ENCODE measurements around the gene GPBAR1. TPM values are rescaled to one million over a fixed set of nuclear protein-coding genes. Genes with fewer than 3 reads are reported as not detected.
A peak's percentile ranks its signal among the peaks of the same experiment; 100 is the strongest.

The GPBAR1 gene
- total RNA-seq, 1 donor from 2014 or later, result 1.0 TPM

GRCh38 chr2:218236829-218237228 is 24.0 kb upstream of the GPBAR1 start:
- Histone ChIP-seq H3K27ac (ENCODE audit: low read depth, low read length) (no peak overlapping the region), H3K27me3 (ENCODE audit: control insufficient read depth in 3 of 3, insufficient read depth in 3 of 3, low read length in 3 of 3) (no peaks in the 10 kb centered on the region), H3K4me1 (ENCODE audit: control insufficient read depth in 3 of 3, insufficient read depth in 3 of 3, low read length in 3 of 3) (no peaks in the 10 kb centered on the region), H3K9me3 (ENCODE audit: control insufficient read depth in 3 of 3, low read length in 3 of 3) (no peaks in the 10 kb centered on the region), H3K4me3 (ENCODE audit: low read length in 3 of 3) (no peak overlapping the region), H3K9ac (ENCODE audit: low read depth in 1 of 3, low read length in 3 of 3) (no peak overlapping the region), H3K36me3 (ENCODE audit: control insufficient read depth in 3 of 3, insufficient read depth in 3 of 3, low read length in 3 of 3) (peaks cover 49 to 64% (median 58%) of the 10 kb centered on the region in 3 donors)

- Histone ChIP-seq H3K27ac (ENCODE audit: low read depth, low read length) (no peak overlapping the region), H3K36me3 (ENCODE audit: control insufficient read depth in 3 of 3, insufficient read depth in 3 of 3, low read length in 3 of 3) (peaks cover 51 to 68% (median 62%) of the 10 kb centered on the region in 3 donors), H3K9ac (ENCODE audit: low read depth in 1 of 3, low read length in 3 of 3) (no peak overlapping the region), H3K4me1 (ENCODE audit: control insufficient read depth in 3 of 3, insufficient read depth in 3 of 3, low read length in 3 of 3) (no peaks in the 10 kb centered on the region), H3K27me3 (ENCODE audit: control insufficient read depth in 3 of 3, insufficient read depth in 3 of 3, low read length in 3 of 3) (no peaks in the 10 kb centered on the region), H3K4me3 (ENCODE audit: low read length in 3 of 3) (no peak overlapping the region), H3K9me3 (ENCODE audit: control insufficient read depth in 3 of 3, low read length in 3 of 3) (no peaks in the 10 kb centered on the region)
Observed at GRCh38 chr2:218238887-218239286, 21.9 kb upstream of the GPBAR1 start.

- Histone ChIP-seq H3K27ac (ENCODE audit: low read depth, low read length) (no peak overlapping the region), H3K9me3 (ENCODE audit: control insufficient read depth in 3 of 3, low read length in 3 of 3) (no peaks in the 10 kb centered on the region), H3K27me3 (ENCODE audit: control insufficient read depth in 3 of 3, insufficient read depth in 3 of 3, low read length in 3 of 3) (no peaks in the 10 kb centered on the region), H3K4me3 (ENCODE audit: low read length in 3 of 3) (no peak overlapping the region), H3K4me1 (ENCODE audit: control insufficient read depth in 3 of 3, insufficient read depth in 3 of 3, low read length in 3 of 3) (peaks cover 2 to 15% (median 3%) of the 10 kb centered on the region in 3 donors), H3K36me3 (ENCODE audit: control insufficient read depth in 3 of 3, insufficient read depth in 3 of 3, low read length in 3 of 3) (peaks cover 58 to 78% (median 69%) of the 10 kb centered on the region in 3 donors), H3K9ac (ENCODE audit: low read depth in 1 of 3, low read length in 3 of 3) (no peak overlapping the region)
Observed at GRCh38 chr2:218244204-218244603, 16.6 kb upstream of the GPBAR1 start.

GRCh38 chr2:218244665-218245064 is 16.1 kb upstream of the GPBAR1 start:
- Histone ChIP-seq H3K4me3 (ENCODE audit: low read length in 3 of 3) (no peak overlapping the region), H3K9ac (ENCODE audit: low read depth in 1 of 3, low read length in 3 of 3) (no peak overlapping the region), H3K9me3 (ENCODE audit: control insufficient read depth in 3 of 3, low read length in 3 of 3) (no peaks in the 10 kb centered on the region), H3K27me3 (ENCODE audit: control insufficient read depth in 3 of 3, insufficient read depth in 3 of 3, low read length in 3 of 3) (no peaks in the 10 kb centered on the region), H3K4me1 (ENCODE audit: control insufficient read depth in 3 of 3, insufficient read depth in 3 of 3, low read length in 3 of 3) (peaks cover 2 to 15% (median 3%) of the 10 kb centered on the region in 3 donors), H3K27ac (ENCODE audit: low read depth, low read length) (no peak overlapping the region), H3K36me3 (ENCODE audit: control insufficient read depth in 3 of 3, insufficient read depth in 3 of 3, low read length in 3 of 3) (peaks cover 61 to 79% (median 70%) of the 10 kb centered on the region in 3 donors)

GRCh38 chr2:218245214-218245613 is 15.6 kb upstream of the GPBAR1 start:
- Histone ChIP-seq H3K27me3 (ENCODE audit: control insufficient read depth in 3 of 3, insufficient read depth in 3 of 3, low read length in 3 of 3) (no peaks in the 10 kb centered on the region), H3K4me1 (ENCODE audit: control insufficient read depth in 3 of 3, insufficient read depth in 3 of 3, low read length in 3 of 3) (peaks cover 2 to 15% (median 3%) of the 10 kb centered on the region in 3 donors), H3K27ac (ENCODE audit: low read depth, low read length) (no peak overlapping the region), H3K4me3 (ENCODE audit: low read length in 3 of 3) (no peak overlapping the region), H3K36me3 (ENCODE audit: control insufficient read depth in 3 of 3, insufficient read depth in 3 of 3, low read length in 3 of 3) (peaks cover 64 to 79% (median 72%) of the 10 kb centered on the region in 3 donors), H3K9ac (ENCODE audit: low read depth in 1 of 3, low read length in 3 of 3) (no peak overlapping the region), H3K9me3 (ENCODE audit: control insufficient read depth in 3 of 3, low read length in 3 of 3) (no peaks in the 10 kb centered on the region)

- H3K9ac ChIP-seq (ENCODE audit: low read depth in 1 of 3, low read length in 3 of 3), result no peak overlapping the region
- H3K4me1 ChIP-seq (ENCODE audit: control insufficient read depth in 3 of 3, insufficient read depth in 3 of 3, low read length in 3 of 3), result peaks cover 27 to 37% (median 28%) of the 10 kb centered on the region in 3 donors
- H3K4me3 ChIP-seq (ENCODE audit: low read length in 3 of 3), result no peak overlapping the region
- no peak overlapping the region for H3K27ac ChIP-seq (ENCODE audit: low read depth, low read length)
- H3K36me3 ChIP-seq (ENCODE audit: control insufficient read depth in 3 of 3, insufficient read depth in 3 of 3, low read length in 3 of 3), result peaks cover 68 to 91% (median 86%) of the 10 kb centered on the region in 3 donors
- H3K9me3 ChIP-seq (ENCODE audit: control insufficient read depth in 3 of 3, low read length in 3 of 3), result no peaks in the 10 kb centered on the region
- H3K27me3 ChIP-seq (ENCODE audit: control insufficient read depth in 3 of 3, insufficient read depth in 3 of 3, low read length in 3 of 3), result no peaks in the 10 kb centered on the region
Observed at GRCh38 chr2:218249691-218250090, 11.1 kb upstream of the GPBAR1 start.

GRCh38 chr2:218252509-218253231 is 8.1 kb upstream of the GPBAR1 start:
- Histone ChIP-seq H3K9me3 (ENCODE audit: control insufficient read depth in 3 of 3, low read length in 3 of 3) (no peaks in the 10 kb centered on the region), H3K27ac (ENCODE audit: low read depth, low read length) (peak overlapping the region; percentile 62), H3K9ac (ENCODE audit: low read depth in 1 of 3, low read length in 3 of 3) (peak overlapping the region in 2 of 3 donors; percentile 33 to 73), H3K4me3 (ENCODE audit: low read length in 3 of 3) (no peak overlapping the region), H3K27me3 (ENCODE audit: control insufficient read depth in 3 of 3, insufficient read depth in 3 of 3, low read length in 3 of 3) (no peaks in the 10 kb centered on the region), H3K36me3 (ENCODE audit: control insufficient read depth in 3 of 3, insufficient read depth in 3 of 3, low read length in 3 of 3) (peaks cover 61 to 78% (median 75%) of the 10 kb centered on the region in 3 donors), H3K4me1 (ENCODE audit: control insufficient read depth in 3 of 3, insufficient read depth in 3 of 3, low read length in 3 of 3) (peaks cover 25 to 36% (median 27%) of the 10 kb centered on the region in 3 donors)

- H3K36me3 ChIP-seq (ENCODE audit: control insufficient read depth in 3 of 3, insufficient read depth in 3 of 3, low read length in 3 of 3), result peaks cover 55 to 72% (median 71%) of the 10 kb centered on the region in 3 donors
- H3K27me3 ChIP-seq (ENCODE audit: control insufficient read depth in 3 of 3, insufficient read depth in 3 of 3, low read length in 3 of 3), result no peaks in the 10 kb centered on the region
- H3K4me1 ChIP-seq (ENCODE audit: control insufficient read depth in 3 of 3, insufficient read depth in 3 of 3, low read length in 3 of 3), result peaks cover 25 to 36% (median 27%) of the 10 kb centered on the region in 3 donors
- peak overlapping the region; percentile 62 for H3K27ac ChIP-seq (ENCODE audit: low read depth, low read length)
- H3K4me3 ChIP-seq (ENCODE audit: low read length in 3 of 3), result no peak overlapping the region
- H3K9me3 ChIP-seq (ENCODE audit: control insufficient read depth in 3 of 3, low read length in 3 of 3), result no peaks in the 10 kb centered on the region
- H3K9ac ChIP-seq (ENCODE audit: low read depth in 1 of 3, low read length in 3 of 3), result peak overlapping the region in 2 of 3 donors; percentile 33 to 73
Observed at GRCh38 chr2:218253232-218253625, 7.6 kb upstream of the GPBAR1 start.

- no peaks in the 10 kb centered on the region for H3K9me3 ChIP-seq (ENCODE audit: control insufficient read depth in 3 of 3, low read length in 3 of 3)
- H3K27me3 ChIP-seq (ENCODE audit: control insufficient read depth in 3 of 3, insufficient read depth in 3 of 3, low read length in 3 of 3), result no peaks in the 10 kb centered on the region
- no peak overlapping the region for H3K9ac ChIP-seq (ENCODE audit: low read depth in 1 of 3, low read length in 3 of 3)
- no peak overlapping the region for H3K4me3 ChIP-seq (ENCODE audit: low read length in 3 of 3)
- H3K36me3 ChIP-seq (ENCODE audit: control insufficient read depth in 3 of 3, insufficient read depth in 3 of 3, low read length in 3 of 3), result peaks cover 35 to 51% (median 51%) of the 10 kb centered on the region in 3 donors
- H3K4me1 ChIP-seq (ENCODE audit: control insufficient read depth in 3 of 3, insufficient read depth in 3 of 3, low read length in 3 of 3), result peaks cover 41 to 57% (median 48%) of the 10 kb centered on the region in 3 donors
- H3K27ac ChIP-seq (ENCODE audit: low read depth, low read length), result no peak overlapping the region
Observed at GRCh38 chr2:218255446-218255845, 5.4 kb upstream of the GPBAR1 start.

- Histone ChIP-seq H3K4me3 (ENCODE audit: low read length in 3 of 3) (no peak overlapping the region), H3K27ac (ENCODE audit: low read depth, low read length) (peak overlapping the region; percentile 46), H3K4me1 (ENCODE audit: control insufficient read depth in 3 of 3, insufficient read depth in 3 of 3, low read length in 3 of 3) (peaks cover 46 to 67% (median 57%) of the 10 kb centered on the region in 3 donors), H3K36me3 (ENCODE audit: control insufficient read depth in 3 of 3, insufficient read depth in 3 of 3, low read length in 3 of 3) (peaks cover 26 to 40% (median 38%) of the 10 kb centered on the region in 3 donors), H3K27me3 (ENCODE audit: control insufficient read depth in 3 of 3, insufficient read depth in 3 of 3, low read length in 3 of 3) (no peaks in the 10 kb centered on the region), H3K9ac (ENCODE audit: low read depth in 1 of 3, low read length in 3 of 3) (no peak overlapping the region), H3K9me3 (ENCODE audit: control insufficient read depth in 3 of 3, low read length in 3 of 3) (no peaks in the 10 kb centered on the region)
Observed at GRCh38 chr2:218256612-218257350, 4.0 kb upstream of the GPBAR1 start.

Measured in skeletal muscle tissue (tissue), 4 donors.